Measurements from ENCODE around the gene PSMA3.

PSMA3 gene

GRCh38 chr14:58298477-58299400, 54.1 kb downstream of the PSMA3 start, which contains the start of gene ARID4A:
Gene ARID4A, plus strand, starts transcription at chr14:58298555. Its CDS starts 1,300 bp downstream, at chr14:58299855.
- peak within 1 kb of the TSS; percentile 94 for H3K4me3 ChIP-seq (ENCODE audit: low read depth, low read length)
- DNase-seq (ENCODE audit: low read depth, low spot score): no peak
- TF ChIP-seq CTCF (IDR thresholded peaks at IDR 0.05; ENCODE audit: insufficient read depth, low read length, missing control alignments): no peak
- CTCF ChIA-PET: interaction anchor here (0.9 to 2.6 kb wide), 5 partner anchors 15 to 191 kb away, joined by 3 to 7 read pairs (median 3); partner anchors contain the start of gene TOMM20L
- POLR2A ChIA-PET: interaction anchor here (0.6 to 1.4 kb wide), 5 partner anchors 9 to 99 kb away, joined by 3 to 6 read pairs (median 3); partner anchors contain the start of genes ACTR10 and PSMA3

DNA sequence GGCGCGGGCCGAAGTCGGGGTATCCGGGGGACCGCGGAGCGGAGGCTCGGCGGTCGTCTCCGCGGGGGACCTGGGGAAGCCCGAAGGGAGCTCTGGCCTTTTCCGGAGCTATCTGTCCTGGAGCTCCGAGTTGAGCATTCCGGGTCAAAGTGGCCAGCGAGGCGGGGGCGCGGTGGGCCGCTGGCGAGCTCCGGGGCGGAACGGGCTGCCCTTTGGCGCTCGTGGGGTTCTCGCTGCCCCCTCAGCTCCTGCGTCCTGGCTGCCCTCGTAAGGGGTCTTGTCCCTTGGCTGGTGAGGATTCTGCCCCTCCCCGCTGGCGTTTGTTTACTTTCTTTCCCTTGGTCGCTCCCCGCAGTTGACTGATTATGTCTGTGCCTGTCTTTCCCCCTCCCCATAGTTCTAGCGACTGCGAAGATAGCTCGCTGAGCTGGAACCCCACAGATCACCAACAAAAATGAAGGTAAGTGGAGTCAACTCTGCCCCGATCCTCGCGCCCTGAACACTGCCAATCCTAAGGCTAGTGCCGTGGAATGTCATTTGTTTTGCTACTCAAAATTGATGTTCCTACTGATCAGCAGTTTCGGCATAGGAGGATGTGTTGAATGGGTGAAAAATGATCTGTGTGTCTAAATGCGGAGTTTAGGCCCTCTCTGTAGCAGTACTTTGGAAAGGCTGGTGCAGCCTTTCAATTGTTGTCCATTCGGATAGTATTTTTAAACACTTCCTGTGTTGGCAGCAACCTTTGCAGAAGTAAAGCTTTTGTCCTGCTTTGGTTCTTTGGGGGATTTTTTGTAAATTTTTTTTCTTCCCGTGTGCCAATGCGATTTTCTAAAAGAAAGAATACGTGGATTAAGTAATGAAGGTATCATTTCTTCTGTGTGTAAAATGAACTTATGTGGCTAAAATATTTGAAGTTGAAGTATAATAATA, 55.0 kb downstream of the PSMA3 start:
- no peak for DNase-seq (ENCODE audit: low read depth, low spot score)
- CTCF ChIA-PET: interaction anchor here (1.2 to 2.6 kb wide), 4 partner anchors 28 to 192 kb away, joined by 3 to 7 read pairs (median 4); partner anchors contain the start of gene TOMM20L
- POLR2A ChIA-PET: no interaction called here

GRCh38 chr14:58301416-58301815, 56.8 kb downstream of the PSMA3 start:
- ChIA-PET CTCF (interaction anchor here (1.5 kb wide), 1 partner anchor 34 kb away, joined by 3 read pairs; no protein-coding TSS in a partner anchor), POLR2A (no interaction called here)
- no peak overlapping the region for H3K4me3 ChIP-seq (ENCODE audit: low read depth, low read length)
- DNase-seq (ENCODE audit: low read depth, low spot score): no peak
- TF ChIP-seq CTCF (IDR thresholded peaks at IDR 0.05; ENCODE audit: insufficient read depth, low read length, missing control alignments): no peak

More for the DNA sequence above, 55.0 kb downstream of the PSMA3 start:
- H3K4me3 ChIP-seq (ENCODE audit: low read depth, low read length): peak overlapping the region; percentile 94
- TF ChIP-seq CTCF (IDR thresholded peaks at IDR 0.05; ENCODE audit: insufficient read depth, low read length, missing control alignments): no peak

GRCh38 chr14:58305730-58306129, 61.1 kb downstream of the PSMA3 start:
- no peak overlapping the region for H3K4me3 ChIP-seq (ENCODE audit: low read depth, low read length)

More at GRCh38 chr14:58305730-58306129, 61.1 kb downstream of the PSMA3 start:
- POLR2A ChIA-PET: no interaction called here
- CTCF ChIA-PET: interaction anchor here (1.2 kb wide), 1 partner anchor 8 kb away, joined by 4 read pairs; no protein-coding TSS in a partner anchor
- no peak for DNase-seq (ENCODE audit: low read depth, low spot score)
- TF ChIP-seq CTCF (IDR thresholded peaks at IDR 0.05; ENCODE audit: insufficient read depth, low read length, missing control alignments): no peak

All from AG04449 (cell line).